Suprapubic skin (tissue), 4 donors: Measurements from ENCODE around the gene MRPL4.

ENCODE experiments used
- POLR2A ChIP-seq, 2 donors: fragments of 450-650 bp; IDR thresholded peaks; one replicate each; pipeline ENCODE4 v1.6.1; 2017; ENCODE audit warnings: antibody characterized with exemption in 2 of 2, mild to moderate bottlenecking in 2 of 2, moderate library complexity in 2 of 2
- POLR2AphosphoS5 ChIP-seq, 3 donors: sonication (generic); formaldehyde crosslinking; IDR thresholded peaks; one replicate each; pipeline ENCODE4 v1.6.1; 2017; ENCODE audit warnings: antibody characterized with exemption in 3 of 3
- TF ChIP-seq, protein P1 (sequence below), 2 donors: fragments of 200-600 bp in 1 of 2; fragments of 450-650 bp in 1 of 2; sonication (generic) in 1 of 2; IDR thresholded peaks; one replicate each; pipeline ENCODE4 v1.5.1; 2016 to 2019; ENCODE audit warnings: antibody characterized with exemption in 2 of 2, mild to moderate bottlenecking in 1 of 2, moderate library complexity in 1 of 2

DNA sequence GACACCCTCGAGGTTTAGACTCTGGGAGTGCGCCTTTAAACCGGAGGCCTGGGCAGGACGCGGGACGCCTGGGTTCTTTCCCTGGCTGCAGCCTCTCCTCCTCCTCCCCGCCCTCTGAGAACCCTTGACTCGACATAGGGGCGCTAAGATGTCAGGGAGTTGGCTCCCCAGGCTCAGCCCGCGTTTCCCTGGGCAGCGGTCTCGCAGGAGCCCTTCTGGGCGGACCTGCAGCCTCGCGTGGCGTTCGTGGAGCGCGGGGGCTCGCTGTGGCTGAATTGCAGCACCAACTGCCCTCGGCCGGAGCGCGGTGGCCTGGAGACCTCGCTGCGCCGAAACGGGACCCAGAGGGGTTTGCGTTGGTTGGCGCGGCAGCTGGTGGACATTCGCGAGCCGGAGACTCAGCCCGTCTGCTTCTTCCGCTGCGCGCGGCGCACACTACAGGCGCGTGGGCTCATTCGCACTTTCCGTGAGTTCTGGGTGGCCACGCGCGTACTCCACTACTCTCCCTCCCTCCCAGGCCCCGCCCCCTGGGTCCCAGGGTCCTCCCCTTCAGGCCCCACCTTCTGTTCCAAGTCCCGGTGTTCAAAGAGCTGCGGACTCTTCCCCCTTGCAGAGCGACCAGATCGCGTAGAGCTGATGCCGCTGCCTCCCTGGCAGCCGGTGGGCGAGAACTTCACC lies 39.0 kb downstream of the MRPL4 start:
- TF ChIP-seq POLR2AphosphoS5 (IDR thresholded peaks at IDR 0.05) (no peak), POLR2A (IDR thresholded peaks at IDR 0.05) (no peak)
- TF ChIP-seq, protein P1, sequence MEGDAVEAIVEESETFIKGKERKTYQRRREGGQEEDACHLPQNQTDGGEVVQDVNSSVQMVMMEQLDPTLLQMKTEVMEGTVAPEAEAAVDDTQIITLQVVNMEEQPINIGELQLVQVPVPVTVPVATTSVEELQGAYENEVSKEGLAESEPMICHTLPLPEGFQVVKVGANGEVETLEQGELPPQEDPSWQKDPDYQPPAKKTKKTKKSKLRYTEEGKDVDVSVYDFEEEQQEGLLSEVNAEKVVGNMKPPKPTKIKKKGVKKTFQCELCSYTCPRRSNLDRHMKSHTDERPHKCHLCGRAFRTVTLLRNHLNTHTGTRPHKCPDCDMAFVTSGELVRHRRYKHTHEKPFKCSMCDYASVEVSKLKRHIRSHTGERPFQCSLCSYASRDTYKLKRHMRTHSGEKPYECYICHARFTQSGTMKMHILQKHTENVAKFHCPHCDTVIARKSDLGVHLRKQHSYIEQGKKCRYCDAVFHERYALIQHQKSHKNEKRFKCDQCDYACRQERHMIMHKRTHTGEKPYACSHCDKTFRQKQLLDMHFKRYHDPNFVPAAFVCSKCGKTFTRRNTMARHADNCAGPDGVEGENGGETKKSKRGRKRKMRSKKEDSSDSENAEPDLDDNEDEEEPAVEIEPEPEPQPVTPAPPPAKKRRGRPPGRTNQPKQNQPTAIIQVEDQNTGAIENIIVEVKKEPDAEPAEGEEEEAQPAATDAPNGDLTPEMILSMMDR (IDR thresholded peaks at IDR 0.05) = no peak
